NCI-H748 (cell line): ENCODE measurements around the gene WIPF2.

Experiments
- DNase-seq: peaks from one replicate; lab custom pipeline; 2025; ENCODE audit not compliant: unreplicated experiment; lab: John Stamatoyannopoulos, UW

WIPF2 gene

GRCh38 chr17:40218740-40219593 is at the start of gene WIPF2:
Gene WIPF2 (plus strand): TSS chr17:40219304. CDS start chr17:40256460, 37,156 bp downstream.
- DNase-seq, result peak; percentile 98

DNA sequence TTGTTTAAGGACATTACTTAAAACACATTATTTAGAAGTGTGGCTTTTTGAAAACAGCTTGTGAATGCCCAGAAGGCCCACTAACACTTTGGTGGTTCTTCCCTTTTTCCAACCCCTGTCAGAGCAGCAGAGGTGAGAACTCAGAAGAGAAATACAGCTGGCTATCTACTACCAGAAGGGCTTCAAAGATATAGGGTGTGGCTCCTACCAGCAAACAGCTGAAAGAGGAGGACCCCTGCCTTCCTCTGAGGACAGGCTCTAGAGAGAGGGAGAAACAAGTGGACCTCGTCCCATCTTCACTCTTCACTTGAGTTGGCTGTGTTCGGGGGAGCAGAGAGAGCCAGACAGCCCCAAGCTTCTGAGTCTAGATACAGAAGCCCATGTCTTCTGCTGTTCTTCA is 48.8 kb upstream of the WIPF2 start:
- DNase-seq, result no peak

GRCh38 chr17:40171750-40172149 is 47.4 kb upstream of the WIPF2 start:
- DNase-seq, result no peak

GRCh38 chr17:40173091-40173777 is 45.9 kb upstream of the WIPF2 start:
- no peak for DNase-seq

GRCh38 chr17:40173778-40174135 is 45.3 kb upstream of the WIPF2 start:
- no peak for DNase-seq

GRCh38 chr17:40174514-40174913 is 44.6 kb upstream of the WIPF2 start:
- no peak for DNase-seq

- DNase-seq, result peak; percentile 43
Observed at GRCh38 chr17:40175928-40176753, 43.0 kb upstream of the WIPF2 start.

DNA sequence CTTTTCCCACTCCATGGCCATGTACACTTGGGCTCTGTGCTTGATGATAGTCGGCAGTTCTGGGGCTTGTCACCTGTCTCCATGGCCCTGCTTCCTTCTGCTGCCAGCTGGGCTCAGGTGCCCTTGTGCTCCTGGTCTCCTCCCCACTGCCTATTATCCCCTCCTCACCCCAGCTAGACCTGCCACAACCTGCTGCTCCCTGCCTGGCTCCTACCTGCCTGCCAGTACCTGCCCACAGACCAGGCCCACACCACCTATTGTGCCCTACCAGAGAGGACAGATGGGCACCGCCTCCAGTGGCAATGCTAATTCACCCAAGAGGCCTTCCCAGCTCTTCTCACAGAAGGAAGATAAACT is 42.4 kb upstream of the WIPF2 start:
- DNase-seq, result peak; percentile 27

GRCh38 chr17:40177275-40177874 is 41.7 kb upstream of the WIPF2 start, which contains the start of gene RAPGEFL1:
Gene RAPGEFL1 (plus strand): TSS chr17:40177470. CDS start chr17:40177862, 392 bp downstream.
- peak; percentile 77 for DNase-seq

DNA sequence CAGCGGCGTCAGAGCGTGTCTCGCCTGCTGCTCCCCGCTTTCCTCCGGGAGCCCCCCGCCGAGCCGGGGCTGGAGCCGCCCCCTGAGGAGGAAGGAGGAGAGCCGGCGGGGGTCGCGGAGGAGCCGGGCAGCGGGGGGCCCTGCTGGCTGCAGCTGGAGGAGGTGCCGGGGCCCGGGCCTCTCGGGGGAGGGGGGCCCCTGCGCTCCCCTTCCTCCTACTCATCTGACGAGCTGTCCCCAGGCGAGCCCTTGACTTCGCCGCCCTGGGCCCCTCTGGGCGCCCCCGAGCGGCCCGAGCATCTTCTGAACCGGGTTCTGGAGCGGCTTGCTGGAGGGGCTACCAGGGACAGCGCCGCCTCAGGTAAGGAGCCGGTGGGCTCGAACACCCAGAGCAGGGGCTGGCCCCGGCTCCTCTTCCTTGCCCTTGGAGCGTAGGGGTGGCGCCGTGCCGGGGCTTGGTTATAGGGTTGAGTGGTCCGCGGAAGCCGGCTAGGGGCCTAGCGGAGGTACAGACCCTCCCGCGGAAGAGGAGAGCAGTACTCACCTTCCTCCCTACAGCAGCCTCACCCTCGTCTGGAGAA is 41.0 kb upstream of the WIPF2 start:
- no peak for DNase-seq

GRCh38 chr17:40178660-40179059 is 40.4 kb upstream of the WIPF2 start:
- no peak for DNase-seq

GRCh38 chr17:40179923-40180659 is 39.0 kb upstream of the WIPF2 start:
- no peak for DNase-seq

- DNase-seq, result no peak
Observed at GRCh38 chr17:40180694-40181093, 38.4 kb upstream of the WIPF2 start.

- no peak for DNase-seq
Observed at GRCh38 chr17:40181205-40181604, 37.9 kb upstream of the WIPF2 start.

DNA sequence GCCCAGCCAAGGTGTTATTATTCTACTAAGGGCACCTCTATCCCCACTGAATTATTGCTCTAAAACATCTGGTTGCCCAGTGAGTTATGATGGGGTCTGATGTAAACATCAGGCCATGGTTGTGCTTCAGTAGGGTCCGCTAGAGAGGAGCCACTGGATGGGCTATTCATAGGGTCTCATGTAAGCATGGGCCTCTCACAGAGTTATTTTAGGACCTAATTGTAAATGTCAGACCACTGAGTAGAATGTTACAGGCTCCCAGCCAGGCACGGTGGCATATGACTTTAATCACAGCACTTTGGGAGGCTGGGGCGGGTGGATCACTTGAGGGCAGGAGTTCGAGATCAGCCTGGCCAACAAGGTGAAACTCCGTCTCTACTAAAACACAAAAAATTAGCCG is 36.5 kb upstream of the WIPF2 start:
- DNase-seq, result no peak

- no peak for DNase-seq
Observed at GRCh38 chr17:40187238-40187637, 31.9 kb upstream of the WIPF2 start.

GRCh38 chr17:40188694-40189093 is 30.4 kb upstream of the WIPF2 start:
- DNase-seq, result no peak

- DNase-seq, result peak; percentile 69
Observed at GRCh38 chr17:40190197-40191021, 28.7 kb upstream of the WIPF2 start.
